Thyroid gland (tissue), 4 donors: Measurements from ENCODE around the gene ENAH. TPM values are rescaled to one million over a fixed set of nuclear protein-coding genes. Genes with fewer than 3 reads are reported as not detected.

ENCODE experiments used
- DNase-seq, 2 donors: peaks; one replicate each; pipeline ENCODE4 v3.0.0-alpha.2; 2019
- H3K27ac ChIP-seq, 3 donors: fragments of 200-600 bp; sonication (generic); 1 replicate in 2 of 3; 2 replicates in 1 of 3; pipeline ENCODE4 v1.5.1; 2016 to 2019; ENCODE audit warnings: mild to moderate bottlenecking in 1 of 3, moderate library complexity in 1 of 3
- H3K27me3 ChIP-seq: fragments of 200-600 bp; sonication (generic); one replicate; pipeline ENCODE4 v1.5.1; 2019
- H3K36me3 ChIP-seq, 2 donors: fragments of 200-600 bp; sonication (generic); one replicate each; pipeline ENCODE4 v1.5.1; 2016 to 2019
- H3K4me1 ChIP-seq, 2 donors: fragments of 200-600 bp; sonication (generic); one replicate each; pipeline ENCODE4 v1.5.1; 2017 to 2019
- H3K4me3 ChIP-seq, 3 donors: fragments of 200-600 bp; sonication (generic); replicated peaks in 1 of 3; 1 replicate in 2 of 3; 2 replicates in 1 of 3; pipeline ENCODE4 v1.5.1; 2016; ENCODE audit warnings: mild to moderate bottlenecking in 1 of 3
- H3K9me3 ChIP-seq: fragments of 200-600 bp; sonication (generic); one replicate; pipeline ENCODE4 v1.5.1; 2017
- CTCF ChIP-seq, 6 experiments: fragments of 200-600 bp in 3 of 6; fragments of 450-650 bp in 3 of 6; sonication (generic) in 3 of 6; IDR thresholded peaks; one replicate each; pipeline ENCODE4 v1.5.1; 2016 to 2019; ENCODE audit warnings: antibody characterized with exemption in 6 of 6, mild to moderate bottlenecking in 2 of 6, inconsistent platforms in 1 of 6, moderate library complexity in 1 of 6
- POLR2A ChIP-seq, 2 donors: fragments of 450-650 bp; IDR thresholded peaks; one replicate each; pipeline ENCODE4 v1.6.1; 2017; ENCODE audit warnings: antibody characterized with exemption in 2 of 2, mild to moderate bottlenecking in 2 of 2, moderate library complexity in 1 of 2
- WGBS, 2 donors: methylation state at CpG; one replicate each; pipeline ENCODE4 v1.1.5; 2017; 5-methylcytosine and 5-hydroxymethylcytosine counted together
- intact Hi-C: fragments of 100-400 bp; cut with DNase I; formaldehyde crosslinking; loops from one replicate; pipeline ENCODE4 v1.15.1; 2023
- total RNA-seq, 4 donors: library from RNA; depleted of rRNA; stranded (reverse); fragments of >200 nt; gene quantifications; one replicate each; pipeline ENCODE4 v1.2.3, GENCODE V29; 2016

ENAH gene
- total RNA-seq, 4 donors from 2014 or later, result 24.5 to 31.4 (median 28.5) TPM

GRCh38 chr1:225445639-225446594 lies 207.0 kb downstream of the ENAH start:
- Histone ChIP-seq H3K27ac (peak overlapping the region; percentile 1 to 75 (median 63)), H3K4me1 (peaks cover 24 to 54% of the 10 kb centered on the region in 2 donors), H3K27me3 (no peaks in the 10 kb centered on the region), H3K9me3 (no peaks in the 10 kb centered on the region), H3K4me3 (no peak overlapping the region), H3K36me3 (no peaks in the 10 kb centered on the region)
- WGBS, 2 donors, result 36 to 51% methylated on average over 9 of the region's 9 CpGs
- peak; percentile 49 to 65 for DNase-seq
- TF ChIP-seq CTCF (IDR thresholded peaks at IDR 0.05) (no peak), POLR2A (IDR thresholded peaks at IDR 0.05) (no peak)
- intact Hi-C loops, result no loop called here

GRCh38 chr1:225442123-225442505 lies 210.8 kb downstream of the ENAH start:
- TF ChIP-seq POLR2A (IDR thresholded peaks at IDR 0.05) (no peak), CTCF (IDR thresholded peaks at IDR 0.05) (no peak)
- no peaks in the 10 kb centered on the region for H3K9me3 ChIP-seq
- intact Hi-C loops, result no loop called here
- H3K4me3 ChIP-seq, result no peak overlapping the region
- WGBS, 2 donors, result 53 to 55% methylated on average over 2 to 3 of the region's 3 CpGs
- no peak for DNase-seq
- H3K27ac ChIP-seq, result peak overlapping the region in 1 of 3 donors; percentile 29
- H3K4me1 ChIP-seq, result peaks cover 21 to 42% of the 10 kb centered on the region in 2 donors
- no peaks in the 10 kb centered on the region for H3K27me3 ChIP-seq
- no peaks in the 10 kb centered on the region for H3K36me3 ChIP-seq

- Histone ChIP-seq H3K27me3 (no peaks in the 10 kb centered on the region), H3K4me3 (no peak overlapping the region), H3K9me3 (no peaks in the 10 kb centered on the region), H3K4me1 (peaks cover 15 to 36% of the 10 kb centered on the region in 2 donors), H3K27ac (peak overlapping the region in 1 of 3 donors; percentile 29), H3K36me3 (no peaks in the 10 kb centered on the region)
- TF ChIP-seq CTCF (IDR thresholded peaks at IDR 0.05), result no peak
- TF ChIP-seq POLR2A (IDR thresholded peaks at IDR 0.05), result no peak
- WGBS, 2 donors, result 73 to 83% methylated on average over 9 of the region's 9 CpGs
- intact Hi-C loops, result no loop called here
- no peak for DNase-seq
Measured at GRCh38 chr1:225441314-225442122, 211.4 kb downstream of the ENAH start.

GRCh38 chr1:225440380-225441221 lies 212.3 kb downstream of the ENAH start:
- intact Hi-C loops, result no loop called here
- Histone ChIP-seq H3K27me3 (no peaks in the 10 kb centered on the region), H3K4me1 (peaks cover 6 to 26% of the 10 kb centered on the region in 2 donors), H3K9me3 (no peaks in the 10 kb centered on the region), H3K36me3 (no peaks in the 10 kb centered on the region), H3K27ac (no peak overlapping the region), H3K4me3 (no peak overlapping the region)
- DNase-seq, result no peak
- no peak for TF ChIP-seq POLR2A (IDR thresholded peaks at IDR 0.05)
- no peak for TF ChIP-seq CTCF (IDR thresholded peaks at IDR 0.05)
- WGBS, 2 donors, result 81 to 88% methylated on average over 4 of the region's 4 CpGs
